T47D (cell line): ENCODE data around the gene SEL1L3.

Experiments used
- DNase-seq, 2 experiments: peaks; one replicate each; pipeline versions ENCODE4 v3.0.0 to v3.0.0-alpha.2; 2011 to 2012; ENCODE audit warnings: low read depth in 1 of 2, low spot score in 1 of 2
- JUND ChIP-seq: IDR thresholded peaks from 2 replicates; pipeline ENCODE4 v1.6.1; 2012; ENCODE audit warnings: low read depth
- in situ Hi-C: cut with HindIII; loops from 2 replicates; pipeline ENCODE4 v1.10.0; 2016; ENCODE audit warnings: low sequenced_read_pairs, low pct_unique_long_range_greater_than_20kb

SEL1L3 gene

GRCh38 chr4:25838526-25838925 is 24.3 kb downstream of the SEL1L3 start:
- in situ Hi-C loops: no loop called here
- DNase-seq: no peak
- no peak for TF ChIP-seq JUND

- no peak for DNase-seq
- no peak for TF ChIP-seq JUND
- in situ Hi-C loops: no loop called here
Measured at GRCh38 chr4:25837107-25837506, 25.7 kb downstream of the SEL1L3 start.

GRCh38 chr4:25835384-25835783 is 27.4 kb downstream of the SEL1L3 start:
- in situ Hi-C loops: no loop called here
- TF ChIP-seq JUND: no peak
- DNase-seq: no peak

GRCh38 chr4:25834411-25835107 is 28.2 kb downstream of the SEL1L3 start:
- no peak for TF ChIP-seq JUND

GRCh38 chr4:25830548-25830947 is 32.2 kb downstream of the SEL1L3 start:
- DNase-seq: no peak
- TF ChIP-seq JUND: no peak
- in situ Hi-C loops: no loop called here

More at GRCh38 chr4:25834411-25835107, 28.2 kb downstream of the SEL1L3 start:
- in situ Hi-C loops: no loop called here
- DNase-seq: no peak

- in situ Hi-C loops: no loop called here
- TF ChIP-seq JUND: no peak
Measured at GRCh38 chr4:25827897-25828296, 34.9 kb downstream of the SEL1L3 start.

GRCh38 chr4:25827373-25827772 is 35.4 kb downstream of the SEL1L3 start:
- in situ Hi-C loops: no loop called here
- no peak for TF ChIP-seq JUND
- DNase-seq: no peak

More at GRCh38 chr4:25827897-25828296, 34.9 kb downstream of the SEL1L3 start:
- DNase-seq: no peak

- TF ChIP-seq JUND: no peak
- DNase-seq: no peak
- in situ Hi-C loops: no loop called here
Measured at GRCh38 chr4:25826074-25826752, 36.6 kb downstream of the SEL1L3 start.

GRCh38 chr4:25823632-25824031 is 39.2 kb downstream of the SEL1L3 start:
- in situ Hi-C loops: no loop called here
- TF ChIP-seq JUND: no peak
- DNase-seq: no peak

GRCh38 chr4:25821899-25822298 is 40.9 kb downstream of the SEL1L3 start:
- in situ Hi-C loops: no loop called here

GRCh38 chr4:25821267-25821666 is 41.5 kb downstream of the SEL1L3 start:
- TF ChIP-seq JUND: no peak
- no peak for DNase-seq
- in situ Hi-C loops: no loop called here

More at GRCh38 chr4:25821899-25822298, 40.9 kb downstream of the SEL1L3 start:
- DNase-seq: no peak
- TF ChIP-seq JUND: no peak

- in situ Hi-C loops: no loop called here
- TF ChIP-seq JUND: no peak
- no peak for DNase-seq
Measured at GRCh38 chr4:25818876-25819275, 43.9 kb downstream of the SEL1L3 start.

GRCh38 chr4:25818371-25818871 is 44.4 kb downstream of the SEL1L3 start:
- in situ Hi-C loops: no loop called here
- TF ChIP-seq JUND: no peak
- no peak for DNase-seq
